ENCODE measurements around the gene EGFL8. TPM values are rescaled to one million over a fixed set of nuclear protein-coding genes. Genes with fewer than 3 reads are reported as not detected.
"Not testable (repeated sequence)": the region's sequence is repeated elsewhere in the genome, so short reads cannot be mapped to it uniquely, and the experiment has no call there.

EGFL8 gene
- total RNA-seq, 4 donors from 2014 or later: 2.6 to 79.4 (median 16.2) TPM

- intact Hi-C loops (cut with DNase I; ENCODE audit: low total_unique reads) (no loop called here), in situ Hi-C loops (cut with MboI; ENCODE audit: low pct_ligation_motif_present in 1 of 4, low pct_unique_long_range_greater_than_20kb in 1 of 4, low sequenced_read_pairs in 3 of 4) (no loop called here)
- Histone ChIP-seq H3K27me3 (no peaks in the 10 kb centered on the region), H3K4me3 (no peak overlapping the region), H3K36me3 (no peaks in the 10 kb centered on the region), H3K9me3 (no peaks in the 10 kb centered on the region), H3K4me1 (peaks cover 0 to 10% (median 0%) of the 10 kb centered on the region in 4 donors), H3K27ac (no peak overlapping the region)
- no peak for DNase-seq
- TF ChIP-seq EP300 (IDR thresholded peaks at IDR 0.05; ENCODE audit: low read depth) (no peak), POLR2A (IDR thresholded peaks at IDR 0.05) (no peak), POLR2AphosphoS5 (IDR thresholded peaks at IDR 0.05) (no peak), CTCF (IDR thresholded peaks at IDR 0.05) (no peak)
Measured at GRCh38 chr6:32137454-32137853, 26.9 kb upstream of the EGFL8 start.

- no peak for DNase-seq
- H3K36me3 ChIP-seq: no peaks in the 10 kb centered on the region
- H3K9me3 ChIP-seq: no peaks in the 10 kb centered on the region
- H3K4me1 ChIP-seq: peaks cover 0 to 17% (median 4%) of the 10 kb centered on the region in 4 donors
- in situ Hi-C loops (cut with MboI; ENCODE audit: low pct_ligation_motif_present in 1 of 4, low pct_unique_long_range_greater_than_20kb in 1 of 4, low sequenced_read_pairs in 3 of 4): no loop called here
- WGBS, 2 donors (ENCODE audit: low coverage in 1 of 2): 33 to 78% methylated on average over 3 to 5 of the region's 5 CpGs
- intact Hi-C loops (cut with DNase I; ENCODE audit: low total_unique reads): no loop called here
- no peak overlapping the region for H3K4me3 ChIP-seq
- TF ChIP-seq EP300 (IDR thresholded peaks at IDR 0.05; ENCODE audit: low read depth): no peak
- TF ChIP-seq CTCF (IDR thresholded peaks at IDR 0.05): no peak
- no peak for TF ChIP-seq POLR2AphosphoS5 (IDR thresholded peaks at IDR 0.05)
- TF ChIP-seq POLR2A (IDR thresholded peaks at IDR 0.05): no peak
- no peak overlapping the region for H3K27ac ChIP-seq
- H3K27me3 ChIP-seq: no peaks in the 10 kb centered on the region
Measured at GRCh38 chr6:32139590-32139989, 24.8 kb upstream of the EGFL8 start.

- in situ Hi-C loops (cut with MboI; ENCODE audit: low pct_ligation_motif_present in 1 of 4, low pct_unique_long_range_greater_than_20kb in 1 of 4, low sequenced_read_pairs in 3 of 4) (no loop called here), intact Hi-C loops (cut with DNase I; ENCODE audit: low total_unique reads) (no loop called here)
- Histone ChIP-seq H3K36me3 (no peaks in the 10 kb centered on the region), H3K27me3 (no peaks in the 10 kb centered on the region), H3K4me1 (peaks cover 0 to 17% (median 4%) of the 10 kb centered on the region in 4 donors), H3K27ac (no peak overlapping the region), H3K9me3 (no peaks in the 10 kb centered on the region), H3K4me3 (no peak overlapping the region)
- TF ChIP-seq POLR2AphosphoS5 (IDR thresholded peaks at IDR 0.05) (no peak), CTCF (IDR thresholded peaks at IDR 0.05) (no peak), POLR2A (IDR thresholded peaks at IDR 0.05) (no peak), EP300 (IDR thresholded peaks at IDR 0.05; ENCODE audit: low read depth) (no peak)
- WGBS, 2 donors (ENCODE audit: low coverage in 1 of 2): 68 to 89% methylated on average over 4 to 5 of the region's 5 CpGs
- DNase-seq: no peak
Measured at GRCh38 chr6:32140420-32141046, 23.9 kb upstream of the EGFL8 start.

- H3K9me3 ChIP-seq; H3K36me3 ChIP-seq; intact Hi-C loops (cut with DNase I; ENCODE audit: low total_unique reads); in situ Hi-C loops (cut with MboI; ENCODE audit: low pct_ligation_motif_present in 1 of 4, low pct_unique_long_range_greater_than_20kb in 1 of 4, low sequenced_read_pairs in 3 of 4); H3K4me3 ChIP-seq: not testable (repeated sequence)
- Histone ChIP-seq H3K27ac (peak overlapping the region in 3 of 4 donors; percentile 24 to 65 (median 60)), H3K4me1 (peaks cover 0 to 17% (median 4%) of the 10 kb centered on the region in 4 donors), H3K27me3 (peaks cover 10% of the 10 kb centered on the region)
- DNase-seq: peak; percentile 65
- 39 to 42% methylated on average over 7 of the region's 7 CpGs for WGBS, 2 donors (ENCODE audit: low coverage in 1 of 2)
Measured at GRCh38 chr6:32144238-32144637, 20.2 kb upstream of the EGFL8 start.

GRCh38 chr6:32146287-32146686 is 18.1 kb upstream of the EGFL8 start:
- DNase-seq: no peak
- 90% methylated on average over 1 of the region's 1 CpG; no CpG with 5 or more reads in 1 of the 2 donors for WGBS, 2 donors (ENCODE audit: low coverage in 1 of 2)

More at GRCh38 chr6:32146287-32146686, 18.1 kb upstream of the EGFL8 start:
- in situ Hi-C loops (cut with MboI; ENCODE audit: low pct_ligation_motif_present in 1 of 4, low pct_unique_long_range_greater_than_20kb in 1 of 4, low sequenced_read_pairs in 3 of 4): no loop called here
- intact Hi-C loops (cut with DNase I; ENCODE audit: low total_unique reads): no loop called here
- Histone ChIP-seq H3K4me1 (peaks cover 0 to 27% (median 14%) of the 10 kb centered on the region in 4 donors), H3K36me3 (no peaks in the 10 kb centered on the region), H3K9me3 (no peaks in the 10 kb centered on the region), H3K4me3 (no peak overlapping the region), H3K27ac (no peak overlapping the region), H3K27me3 (peaks cover 13% of the 10 kb centered on the region)
- no peak for TF ChIP-seq EP300 (IDR thresholded peaks at IDR 0.05; ENCODE audit: low read depth)
- TF ChIP-seq POLR2A (IDR thresholded peaks at IDR 0.05): no peak
- TF ChIP-seq POLR2AphosphoS5 (IDR thresholded peaks at IDR 0.05): no peak
- no peak for TF ChIP-seq CTCF (IDR thresholded peaks at IDR 0.05)
